BLaER1 (cell line): ENCODE data around the gene PDLIM3.
A peak's percentile ranks its signal among the peaks of the same experiment; 100 is the strongest.
"Not testable (repeated sequence)": the region's sequence is repeated elsewhere in the genome, so short reads cannot be mapped to it uniquely, and the experiment has no call there.

Experiments
- H3K27ac ChIP-seq: shearing (Covaris generic); formaldehyde crosslinking; 2 replicates; pipeline ENCODE4 v1.8.1; 2022
- H3K27me3 ChIP-seq: shearing (Covaris generic); formaldehyde crosslinking; 2 replicates; pipeline ENCODE4 v1.8.1; 2022
- H3K36me3 ChIP-seq: shearing (Covaris generic); formaldehyde crosslinking; 2 replicates; pipeline ENCODE4 v1.8.1; 2022
- H3K4me1 ChIP-seq: shearing (Covaris generic); formaldehyde crosslinking; 2 replicates; pipeline ENCODE4 v1.8.1; 2022
- H3K4me2 ChIP-seq: shearing (Covaris generic); formaldehyde crosslinking; 2 replicates; pipeline ENCODE4 v1.8.1; 2022
- H3K4me3 ChIP-seq: shearing (Covaris generic); formaldehyde crosslinking; 2 replicates; pipeline ENCODE4 v1.8.1; 2022
- H3K9ac ChIP-seq: shearing (Covaris generic); formaldehyde crosslinking; 2 replicates; pipeline ENCODE4 v1.8.1; 2022
- H3K9me3 ChIP-seq: shearing (Covaris generic); formaldehyde crosslinking; 2 replicates; pipeline ENCODE4 v1.8.1; 2022
- H4K20me1 ChIP-seq: shearing (Covaris generic); formaldehyde crosslinking; 2 replicates; pipeline ENCODE4 v1.8.1; 2022
- Cebpa-rat ChIP-seq: shearing (Covaris generic); IDR thresholded peaks from 2 replicates; pipeline ENCODE4 v1.8.1; 2022

PDLIM3 gene

GRCh38 chr4:185522451-185522850 lies 12.9 kb downstream of the PDLIM3 start:
- no peaks in the 10 kb centered on the region for H3K36me3 ChIP-seq
- no peak overlapping the region for H3K9ac ChIP-seq
- no peaks in the 10 kb centered on the region for H3K27me3 ChIP-seq
- TF ChIP-seq Cebpa-rat = no peak
- H3K27ac ChIP-seq = no peak overlapping the region
- peaks cover 12% of the 10 kb centered on the region for H3K9me3 ChIP-seq
- no peaks in the 10 kb centered on the region for H3K4me1 ChIP-seq
- H4K20me1 ChIP-seq = no peaks in the 10 kb centered on the region
- H3K4me2 ChIP-seq = no peak overlapping the region
- no peak overlapping the region for H3K4me3 ChIP-seq

DNA sequence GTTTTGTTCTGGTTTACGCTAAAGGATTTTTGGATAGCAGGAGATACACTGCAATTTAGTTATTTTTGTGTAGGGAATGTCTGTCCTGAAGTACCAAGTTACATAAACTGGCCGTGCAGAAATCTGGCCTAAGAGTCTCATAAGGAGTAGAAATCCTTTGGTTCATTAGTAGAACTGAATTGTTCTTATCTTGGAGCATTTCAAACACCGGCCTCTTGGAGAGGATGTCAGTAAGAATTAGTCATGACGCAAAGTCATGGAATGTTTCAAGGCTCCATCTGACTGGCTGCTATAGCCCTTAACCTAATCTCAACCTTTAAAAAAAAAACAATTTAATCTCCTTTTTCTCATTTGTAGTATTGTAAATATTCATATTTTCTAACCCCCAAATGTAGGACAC lies 15.2 kb downstream of the PDLIM3 start:
- TF ChIP-seq Cebpa-rat = no peak
- H3K36me3 ChIP-seq = no peaks in the 10 kb centered on the region
- H3K9ac ChIP-seq = no peak overlapping the region

GRCh38 chr4:185518494-185518893 lies 16.8 kb downstream of the PDLIM3 start:
- no peak for TF ChIP-seq Cebpa-rat
- Histone ChIP-seq H3K4me1 (peaks cover 14% of the 10 kb centered on the region), H3K27ac (no peak overlapping the region), H3K4me2 (no peak overlapping the region), H4K20me1 (0 out of 2 replicates have a peak, but pooled peaks cover 6% of the 10 kb centered on the region), H3K27me3 (peaks cover 4% of the 10 kb centered on the region; the same call in 1 of the 2 replicates), H3K36me3 (no peaks in the 10 kb centered on the region), H3K9ac (no peak overlapping the region), H3K9me3 (peaks cover 7% of the 10 kb centered on the region; the same call in 1 of the 2 replicates), H3K4me3 (no peak overlapping the region)

More for the DNA sequence above, 15.2 kb downstream of the PDLIM3 start:
- Histone ChIP-seq H3K9me3 (no peaks in the 10 kb centered on the region), H3K27ac (no peak overlapping the region), H3K4me3 (no peak overlapping the region), H4K20me1 (no peaks in the 10 kb centered on the region), H3K4me1 (no peaks in the 10 kb centered on the region), H3K27me3 (no peaks in the 10 kb centered on the region), H3K4me2 (no peak overlapping the region)

DNA sequence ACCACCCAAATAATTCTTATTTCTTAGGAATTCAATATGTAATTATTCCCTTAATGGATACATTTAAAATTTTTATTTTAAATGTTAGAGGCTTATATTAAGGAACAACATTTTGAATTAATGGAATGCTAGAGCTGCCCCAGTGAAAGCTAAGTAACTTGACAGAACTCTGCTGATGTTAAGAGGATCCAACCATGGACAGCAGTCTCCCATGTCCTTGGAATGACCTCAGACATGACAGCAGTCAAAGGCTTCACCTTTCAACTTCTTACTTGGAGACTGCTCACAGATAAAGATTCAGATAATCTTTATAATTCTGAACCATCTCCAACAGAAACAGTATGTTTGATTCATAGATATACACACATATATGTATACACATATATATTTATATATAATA lies 17.2 kb downstream of the PDLIM3 start:
- Histone ChIP-seq H3K4me3 (no peak overlapping the region), H3K4me2 (no peak overlapping the region), H3K36me3 (no peaks in the 10 kb centered on the region), H4K20me1 (peaks cover 9% of the 10 kb centered on the region), H3K4me1 (peaks cover 18% of the 10 kb centered on the region), H3K9me3 (peaks cover 7% of the 10 kb centered on the region; the same call in 1 of the 2 replicates), H3K27me3 (peaks cover 5% of the 10 kb centered on the region; the same call in 1 of the 2 replicates), H3K9ac (no peak overlapping the region), H3K27ac (no peak overlapping the region)
- no peak for TF ChIP-seq Cebpa-rat

DNA sequence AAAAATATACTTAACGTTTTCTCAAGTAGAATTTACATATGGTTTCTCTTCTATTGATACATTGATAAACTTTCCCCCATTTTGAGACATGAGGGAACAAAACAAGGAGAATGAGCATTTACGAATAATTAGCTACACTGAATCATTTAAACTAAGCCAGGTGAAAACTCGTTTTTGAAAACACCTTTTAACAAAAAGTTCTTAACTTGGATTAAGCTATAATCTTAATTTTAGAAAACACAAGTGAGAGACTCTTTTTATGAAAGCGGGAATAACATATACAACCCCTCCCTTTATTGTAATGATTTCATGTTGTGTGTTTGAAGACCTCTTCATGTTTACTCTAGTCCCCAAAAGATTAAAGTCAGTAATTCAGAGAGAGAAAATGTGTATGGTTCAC lies 20.1 kb downstream of the PDLIM3 start:
- Histone ChIP-seq H3K36me3 (no peaks in the 10 kb centered on the region), H3K4me2 (no peak overlapping the region), H3K4me1 (peaks cover 44% of the 10 kb centered on the region), H3K27ac (no peak overlapping the region), H3K9ac (no peak overlapping the region), H4K20me1 (peaks cover 14% of the 10 kb centered on the region), H3K27me3 (peaks cover 12% of the 10 kb centered on the region; the same call in 1 of the 2 replicates), H3K9me3 (peaks cover 7% of the 10 kb centered on the region; the same call in 1 of the 2 replicates), H3K4me3 (no peak overlapping the region)
- no peak for TF ChIP-seq Cebpa-rat

- Histone ChIP-seq H3K4me1 (peaks cover 44% of the 10 kb centered on the region), H3K27ac (peak overlapping the region; percentile 43; the same call in 1 of the 2 replicates), H3K36me3 (no peaks in the 10 kb centered on the region), H3K4me2 (peak overlapping the region; percentile 88), H3K9ac (no peak overlapping the region), H3K9me3 (peaks cover 7% of the 10 kb centered on the region; the same call in 1 of the 2 replicates), H3K27me3 (peaks cover 12% of the 10 kb centered on the region; the same call in 1 of the 2 replicates), H3K4me3 (no peak overlapping the region), H4K20me1 (peaks cover 14% of the 10 kb centered on the region)
- TF ChIP-seq Cebpa-rat = no peak
Observed at GRCh38 chr4:185514182-185514697, 21.1 kb downstream of the PDLIM3 start.

DNA sequence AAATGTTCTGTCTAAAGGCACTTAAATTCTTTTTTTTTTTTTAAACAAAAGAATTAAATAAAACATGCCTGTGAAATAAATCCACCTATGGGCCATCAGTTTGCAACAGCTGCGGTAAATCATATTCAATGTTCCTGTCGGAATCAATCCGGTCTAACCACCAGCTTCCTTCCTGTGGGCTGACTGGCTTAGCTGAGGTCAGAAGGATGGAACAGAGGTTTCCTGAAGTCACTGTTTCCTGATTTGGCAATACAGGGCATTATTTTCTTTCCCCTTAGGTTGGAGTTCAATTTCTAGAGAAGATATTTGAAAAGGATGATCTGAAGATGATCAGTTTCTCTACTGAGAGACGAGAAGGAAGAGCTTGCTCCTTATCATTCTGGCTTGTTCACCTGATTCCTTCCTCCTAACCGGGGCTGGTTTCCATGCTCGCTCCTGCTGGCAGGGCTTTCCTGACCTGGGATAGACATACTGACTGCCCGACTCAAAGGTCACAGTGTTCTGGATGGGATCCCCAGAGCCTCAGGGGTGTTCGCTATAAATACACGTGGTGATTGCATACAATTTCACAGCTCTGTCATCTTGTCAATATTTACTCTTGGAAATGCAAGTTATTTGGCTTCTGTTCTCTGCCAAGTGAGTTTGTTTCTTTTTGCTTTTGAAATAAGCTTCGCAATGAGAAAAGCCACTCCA lies 21.7 kb downstream of the PDLIM3 start:
- Histone ChIP-seq H3K27me3 (peaks cover 12% of the 10 kb centered on the region; the same call in 1 of the 2 replicates), H4K20me1 (peaks cover 14% of the 10 kb centered on the region), H3K4me1 (peaks cover 44% of the 10 kb centered on the region), H3K4me2 (peak overlapping the region; percentile 88), H3K9me3 (peaks cover 7% of the 10 kb centered on the region; the same call in 1 of the 2 replicates), H3K4me3 (peak overlapping the region; percentile 45; the same call in 1 of the 2 replicates), H3K36me3 (no peaks in the 10 kb centered on the region), H3K27ac (peak overlapping the region; percentile 43; the same call in 1 of the 2 replicates), H3K9ac (no peak overlapping the region)
- peak; percentile 88 for TF ChIP-seq Cebpa-rat

GRCh38 chr4:185512516-185512915 lies 22.8 kb downstream of the PDLIM3 start:
- Histone ChIP-seq H3K4me3 (no peak overlapping the region), H3K9ac (no peak overlapping the region), H3K4me2 (peak overlapping the region; percentile 88), H3K4me1 (peaks cover 44% of the 10 kb centered on the region), H3K36me3 (no peaks in the 10 kb centered on the region), H3K27me3 (peaks cover 12% of the 10 kb centered on the region; the same call in 1 of the 2 replicates), H4K20me1 (peaks cover 14% of the 10 kb centered on the region), H3K27ac (no peak overlapping the region), H3K9me3 (peaks cover 7% of the 10 kb centered on the region; the same call in 1 of the 2 replicates)
- no peak for TF ChIP-seq Cebpa-rat

GRCh38 chr4:185511243-185511642 lies 24.1 kb downstream of the PDLIM3 start:
- H3K27me3 ChIP-seq = peaks cover 12% of the 10 kb centered on the region; the same call in 1 of the 2 replicates
- peak; percentile 73; the same call in 1 of the 2 replicates for TF ChIP-seq Cebpa-rat
- H3K4me3 ChIP-seq, H3K27ac ChIP-seq, H3K9ac ChIP-seq, H3K36me3 ChIP-seq, H3K9me3 ChIP-seq: not testable (repeated sequence)
- H4K20me1 ChIP-seq = peaks cover 14% of the 10 kb centered on the region
- peaks cover 44% of the 10 kb centered on the region for H3K4me1 ChIP-seq
- H3K4me2 ChIP-seq = peak overlapping the region; percentile 88

DNA sequence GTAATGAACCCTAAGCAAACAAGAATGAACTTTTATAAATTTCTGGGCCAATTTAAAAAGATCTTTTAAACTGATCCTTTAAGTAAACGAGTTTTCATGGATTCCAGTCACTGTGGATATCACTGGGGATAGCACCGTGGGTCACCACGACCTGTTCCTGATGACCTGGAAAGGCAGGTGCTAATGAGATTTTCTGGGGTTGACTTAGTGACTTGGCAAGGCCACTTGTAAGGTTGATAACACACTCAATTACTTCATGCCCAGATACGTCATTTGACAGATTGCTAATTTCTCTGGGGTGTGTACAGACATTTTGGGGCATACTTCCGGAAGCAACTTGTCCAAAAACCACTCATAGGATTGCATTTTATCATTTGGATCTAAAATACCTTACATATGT lies 24.5 kb downstream of the PDLIM3 start:
- H4K20me1 ChIP-seq = peaks cover 14% of the 10 kb centered on the region
- peaks cover 44% of the 10 kb centered on the region for H3K4me1 ChIP-seq
- H3K9ac ChIP-seq = no peak overlapping the region
- H3K9me3 ChIP-seq = peaks cover 7% of the 10 kb centered on the region; the same call in 1 of the 2 replicates
- H3K27ac ChIP-seq = no peak overlapping the region
- H3K4me3 ChIP-seq = no peak overlapping the region
- no peaks in the 10 kb centered on the region for H3K36me3 ChIP-seq
- H3K27me3 ChIP-seq = peaks cover 12% of the 10 kb centered on the region; the same call in 1 of the 2 replicates
- no peak for TF ChIP-seq Cebpa-rat
- H3K4me2 ChIP-seq = peak overlapping the region; percentile 88; the same call in 1 of the 2 replicates
